ENCODE results near the gene EPB41. TPM values are rescaled to one million over a fixed set of nuclear protein-coding genes. Genes with fewer than 3 reads are reported as not detected.
A peak's percentile ranks its signal among the peaks of the same experiment; 100 is the strongest.

The EPB41 gene
- total RNA-seq, 4 donors from 2014 or later = 110 to 183 (median 126) TPM

GRCh38 chr1:28928314-28928941, 14.1 kb downstream of the EPB41 start:
- peaks cover 3 to 45% (median 21%) of the 10 kb centered on the region in 4 donors for H3K4me1 ChIP-seq
- H3K27me3 ChIP-seq = no peaks in the 10 kb centered on the region
- H3K9me3 ChIP-seq = no peaks in the 10 kb centered on the region
- H3K36me3 ChIP-seq = no peaks in the 10 kb centered on the region
- H3K4me3 ChIP-seq = peak overlapping the region in 1 of 4 donors; percentile 7
- peak overlapping the region; percentile 60 to 77 (median 74) for H3K27ac ChIP-seq
- DNase-seq = no peak
- no peak for TF ChIP-seq POLR2A (IDR thresholded peaks at IDR 0.05)
- TF ChIP-seq CTCF (IDR thresholded peaks at IDR 0.05) = no peak

GRCh38 chr1:28933277-28933676, 18.9 kb downstream of the EPB41 start:
- no peak overlapping the region for H3K4me3 ChIP-seq
- peaks cover 0 to 20% (median 7%) of the 10 kb centered on the region in 4 donors for H3K4me1 ChIP-seq
- H3K27me3 ChIP-seq = no peaks in the 10 kb centered on the region
- H3K9me3 ChIP-seq = no peaks in the 10 kb centered on the region
- peak overlapping the region in 1 of 4 donors; percentile 14 for H3K27ac ChIP-seq
- TF ChIP-seq CTCF (IDR thresholded peaks at IDR 0.05) = no peak
- no peak for TF ChIP-seq POLR2A (IDR thresholded peaks at IDR 0.05)
- no peaks in the 10 kb centered on the region for H3K36me3 ChIP-seq
- no peak for DNase-seq

GRCh38 chr1:28933918-28934317, 19.5 kb downstream of the EPB41 start:
- Histone ChIP-seq H3K9me3 (no peaks in the 10 kb centered on the region), H3K27me3 (no peaks in the 10 kb centered on the region), H3K4me3 (no peak overlapping the region), H3K36me3 (no peaks in the 10 kb centered on the region), H3K4me1 (peaks cover 0 to 15% (median 4%) of the 10 kb centered on the region in 4 donors), H3K27ac (no peak overlapping the region)
- no peak for DNase-seq
- no peak for TF ChIP-seq CTCF (IDR thresholded peaks at IDR 0.05)
- TF ChIP-seq POLR2A (IDR thresholded peaks at IDR 0.05) = no peak

GRCh38 chr1:28934676-28935075, 20.3 kb downstream of the EPB41 start:
- H3K9me3 ChIP-seq = no peaks in the 10 kb centered on the region
- H3K4me1 ChIP-seq = peaks cover 0 to 7% (median under 1%) of the 10 kb centered on the region in 4 donors
- no peak overlapping the region for H3K4me3 ChIP-seq
- H3K27ac ChIP-seq = no peak overlapping the region
- DNase-seq = no peak
- no peaks in the 10 kb centered on the region for H3K27me3 ChIP-seq
- no peaks in the 10 kb centered on the region for H3K36me3 ChIP-seq
- no peak for TF ChIP-seq CTCF (IDR thresholded peaks at IDR 0.05)
- TF ChIP-seq POLR2A (IDR thresholded peaks at IDR 0.05) = no peak

- Histone ChIP-seq H3K9me3 (no peaks in the 10 kb centered on the region), H3K4me3 (no peak overlapping the region), H3K36me3 (no peaks in the 10 kb centered on the region), H3K4me1 (peaks cover 0 to 1% (median 0%) of the 10 kb centered on the region in 4 donors), H3K27ac (no peak overlapping the region), H3K27me3 (no peaks in the 10 kb centered on the region)
- TF ChIP-seq POLR2A (IDR thresholded peaks at IDR 0.05) = no peak
- TF ChIP-seq CTCF (IDR thresholded peaks at IDR 0.05) = no peak
- no peak for DNase-seq
Measured at GRCh38 chr1:28935293-28935692, 20.9 kb downstream of the EPB41 start.

All from Peyer's patch (tissue), 4 donors.